H1 (cell line): Measurements from ENCODE around the gene NEDD4L. TPM values are rescaled to one million over a fixed set of nuclear protein-coding genes. Genes with fewer than 3 reads are reported as not detected.

Source experiments
- CTCF ChIA-PET: fragments of 300-600 bp; sonication (Branson Sonifier 250); formaldehyde crosslinking; loops from one replicate; lab custom pipeline; 2021; ENCODE audit not compliant: partially characterized antibody; lab: Charles Lee
- POLR2A ChIA-PET: fragments of 300-600 bp; sonication (Branson Sonifier 250); formaldehyde crosslinking; loops from one replicate; lab custom pipeline; 2021; ENCODE audit warnings: inconsistent platforms; ENCODE audit not compliant: partially characterized antibody; lab: Charles Lee
- DNase-seq, 2 experiments: peaks; one replicate each; pipeline versions ENCODE4 v3.0.0 to v3.0.0-alpha.2; 2010 to 2022; ENCODE audit warnings: low spot score in 2 of 2, low read depth in 1 of 2, mixed read lengths in 1 of 2
- FAIRE-seq: peaks from 2 replicates; lab custom pipeline; 2011; peaks lifted over from hg19 to GRCh38; lab: Jason Lieb, UNC
- H2AFZ ChIP-seq: 2 replicates; pipeline ENCODE4 v1.8.1; 2012; ENCODE audit warnings: low read length, inconsistent platforms
- H2AK5ac ChIP-seq: 2 replicates; pipeline ENCODE4 v1.6.1; 2013; ENCODE audit warnings: low read depth, low read length
- H2BK120ac ChIP-seq: replicated peaks from 2 replicates; pipeline ENCODE3; 2013; ENCODE audit warnings: low read depth, low read length, inconsistent platforms
- H2BK12ac ChIP-seq: 2 replicates; pipeline ENCODE4 v1.6.1; 2013; ENCODE audit warnings: low read depth, low read length
- H2BK15ac ChIP-seq: 2 replicates; pipeline ENCODE4 v1.6.1; 2013; ENCODE audit warnings: low read length
- H2BK20ac ChIP-seq: 2 replicates; pipeline ENCODE4 v1.6.1; 2013; ENCODE audit warnings: low read length
- H2BK5ac ChIP-seq: 2 replicates; pipeline ENCODE4 v1.6.1; 2013; ENCODE audit warnings: low read depth, low read length
- H3K14ac ChIP-seq: 2 replicates; pipeline ENCODE4 v1.6.1; 2013; ENCODE audit warnings: inconsistent platforms; ENCODE audit not compliant: insufficient read length
- H3K18ac ChIP-seq: 2 replicates; pipeline ENCODE4 v1.6.1; 2013; ENCODE audit warnings: low read length; ENCODE audit errors: extremely low read depth
- H3K23ac ChIP-seq: 2 replicates; pipeline ENCODE4 v1.6.1; 2013; ENCODE audit warnings: inconsistent platforms; ENCODE audit not compliant: insufficient read length
- H3K23me2 ChIP-seq: 2 replicates; pipeline ENCODE4 v1.6.1; 2013; ENCODE audit warnings: low read depth, low read length
- H3K27ac ChIP-seq: 2 replicates; pipeline ENCODE4 v1.6.1; 2011; ENCODE audit warnings: low read depth, low read length, inconsistent platforms
- H3K27me3 ChIP-seq, 4 experiments: replicated peaks in 1 of 4; 1 replicate in 1 of 4; 2 replicates in 3 of 4; pipeline versions ENCODE4 v1.6.1 to v1.8.1; 2011 to 2013; ENCODE audit warnings: low read length in 3 of 4, mild to moderate bottlenecking in 3 of 4, inconsistent platforms in 2 of 4, mixed read lengths in 2 of 4, moderate library complexity in 1 of 4; ENCODE audit not compliant: control insufficient read depth in 3 of 4, insufficient read depth in 3 of 4; ENCODE audit errors: extremely low read depth in 1 of 4
- H3K36me3 ChIP-seq, 4 experiments: 2 replicates each; pipeline versions ENCODE4 v1.6.1 to v1.8.1; 2011 to 2013; ENCODE audit warnings: mild to moderate bottlenecking in 4 of 4, low read length in 3 of 4, moderate library complexity in 2 of 4, control low read depth in 1 of 4, inconsistent platforms in 1 of 4; ENCODE audit not compliant: insufficient read depth in 4 of 4, control insufficient read depth in 2 of 4
- H3K4ac ChIP-seq: replicated peaks from 2 replicates; pipeline ENCODE3; 2013; ENCODE audit warnings: low read length, low read depth, mixed read lengths, inconsistent platforms; ENCODE audit not compliant: insufficient read length
- H3K4me1 ChIP-seq, 4 experiments: replicated peaks in 1 of 4; 1 replicate in 1 of 4; 2 replicates in 3 of 4; pipeline versions ENCODE4 v1.6.1 to v1.8.1; 2011 to 2013; ENCODE audit warnings: low read length in 3 of 4, inconsistent platforms in 2 of 4, mixed read lengths in 1 of 4; ENCODE audit not compliant: insufficient read depth in 4 of 4, control insufficient read depth in 3 of 4
- H3K4me2 ChIP-seq, 2 experiments: 2 replicates each; pipeline versions ENCODE4 v1.6.1 to v1.8.1; 2011 to 2013; ENCODE audit warnings: low read depth in 2 of 2, low read length in 2 of 2, control low read depth in 1 of 2, inconsistent platforms in 1 of 2, mild to moderate bottlenecking in 1 of 2; ENCODE audit not compliant: insufficient read depth in 1 of 2
- H3K4me3 ChIP-seq, 4 experiments: fragments of 200-600, 300-600 bp in 1 of 4; sonication (generic), shearing (Covaris generic), sonication (Bioruptor Twin) in 1 of 4; 2 replicates each; pipeline versions ENCODE4 v1.5.1 to v1.8.1; 2011 to 2016; ENCODE audit warnings: low read length in 4 of 4, low read depth in 3 of 4, control low read depth in 2 of 4, inconsistent platforms in 2 of 4, mild to moderate bottlenecking in 2 of 4, mixed read lengths in 1 of 4, moderate library complexity in 1 of 4; ENCODE audit not compliant: insufficient read depth in 2 of 4; ENCODE audit errors: extremely low read depth in 1 of 4
- H3K56ac ChIP-seq: replicated peaks from 2 replicates; pipeline ENCODE3; 2013; ENCODE audit warnings: low read depth, mild to moderate bottlenecking, mixed read lengths, low read length, inconsistent platforms; ENCODE audit not compliant: insufficient read length
- H3K79me1 ChIP-seq: 2 replicates; pipeline ENCODE4 v1.6.1; 2013; ENCODE audit warnings: low read depth, low read length, control low read depth
- H3K79me2 ChIP-seq, 2 experiments: 2 replicates each; pipeline versions ENCODE4 v1.6.1 to v1.8.1; 2012 to 2013; ENCODE audit warnings: low read length in 2 of 2, mild to moderate bottlenecking in 2 of 2, inconsistent platforms in 1 of 2; ENCODE audit not compliant: insufficient read depth in 2 of 2, control insufficient read depth in 1 of 2
- H3K9ac ChIP-seq, 4 experiments: replicated peaks in 1 of 4; 1 replicate in 1 of 4; 2 replicates in 3 of 4; pipeline versions ENCODE4 v1.6.1 to v1.8.1; 2011 to 2013; ENCODE audit warnings: low read depth in 3 of 4, low read length in 3 of 4, control low read depth in 2 of 4, mild to moderate bottlenecking in 2 of 4, moderate library complexity in 2 of 4, inconsistent platforms in 1 of 4; ENCODE audit errors: extremely low read depth in 1 of 4
- H3K9me3 ChIP-seq, 2 experiments: 2 replicates each; pipeline versions ENCODE4 v1.6.1 to v1.8.1; 2012 to 2013; ENCODE audit warnings: mild to moderate bottlenecking in 2 of 2, moderate library complexity in 2 of 2, control low read depth in 1 of 2, inconsistent platforms in 1 of 2, low read depth in 1 of 2, low read length in 1 of 2, mixed read lengths in 1 of 2; ENCODE audit not compliant: insufficient read depth in 2 of 2
- H4K20me1 ChIP-seq, 2 experiments: replicated peaks in 1 of 2; 2 replicates each; pipeline versions ENCODE3 to v1.8.1; 2011 to 2013; ENCODE audit warnings: inconsistent platforms in 2 of 2, low read length in 2 of 2, mild to moderate bottlenecking in 1 of 2; ENCODE audit not compliant: insufficient read depth in 2 of 2, control insufficient read depth in 1 of 2
- H4K5ac ChIP-seq: 2 replicates; pipeline ENCODE4 v1.6.1; 2013; ENCODE audit warnings: low read length, low read depth, mixed read lengths, inconsistent platforms; ENCODE audit not compliant: insufficient read length
- H4K8ac ChIP-seq: 2 replicates; pipeline ENCODE4 v1.8.0; 2013; ENCODE audit warnings: mild to moderate bottlenecking, moderate library complexity, low read length, inconsistent platforms; ENCODE audit not compliant: insufficient read depth; ENCODE audit errors: extremely low read depth
- H4K91ac ChIP-seq: replicated peaks from 2 replicates; pipeline ENCODE3; 2013; ENCODE audit warnings: low read length, mixed read lengths, inconsistent platforms; ENCODE audit not compliant: insufficient read length
- ATF2 ChIP-seq: IDR thresholded peaks from 2 replicates; pipeline ENCODE4 v1.6.1; 2012; ENCODE audit warnings: low read length, inconsistent platforms
- BRCA1 ChIP-seq: IDR thresholded peaks from 2 replicates; pipeline ENCODE4 v1.6.1; 2012; ENCODE audit warnings: low read depth, low read length, improper control_type of control experiment
- CHD1 ChIP-seq: IDR thresholded peaks from 2 replicates; pipeline ENCODE4 v1.6.1; 2012; ENCODE audit warnings: low read depth, low read length, improper control_type of control experiment
- GTF2F1 ChIP-seq: IDR thresholded peaks from 2 replicates; pipeline ENCODE4 v1.6.1; 2012; ENCODE audit warnings: low read depth, low read length, improper control_type of control experiment, borderline replicate concordance
- JUND ChIP-seq: IDR thresholded peaks from 2 replicates; pipeline ENCODE4 v1.6.1; 2011; ENCODE audit warnings: mild to moderate bottlenecking, improper control_type of control experiment, low read length
- KDM4A ChIP-seq: IDR thresholded peaks from one replicate; pipeline ENCODE4 v1.7.1; 2012; ENCODE audit warnings: low read depth, mild to moderate bottlenecking, moderate library complexity, low read length, inconsistent platforms; ENCODE audit not compliant: severe bottlenecking
- KDM5A ChIP-seq: fragments of 200-600 bp; IDR thresholded peaks from 2 replicates; pipeline ENCODE4 v1.7.1; 2012; ENCODE audit warnings: mild to moderate bottlenecking, low read length, inconsistent platforms, mixed read lengths
- NRF1 ChIP-seq: IDR thresholded peaks from 2 replicates; pipeline ENCODE4 v1.6.1; 2011; ENCODE audit warnings: mild to moderate bottlenecking, low read depth, low read length, improper control_type of control experiment
- TBP ChIP-seq: IDR thresholded peaks from 2 replicates; pipeline ENCODE4 v1.6.1; 2011; ENCODE audit warnings: low read depth, low read length, improper control_type of control experiment
- TCF12 ChIP-seq: IDR thresholded peaks from 2 replicates; pipeline ENCODE4 v1.6.1; 2011; ENCODE audit warnings: low read depth, mild to moderate bottlenecking, low read length
- TEAD4 ChIP-seq: IDR thresholded peaks from 2 replicates; pipeline ENCODE4 v1.6.1; 2012; ENCODE audit warnings: low read depth, low read length, inconsistent platforms, mixed read lengths
- WGBS, 2 experiments: shearing (Covaris generic) in 1 of 2; methylation state at CpG; one replicate each; pipeline versions ENCODE4 v1.1.6 to v1.1.7; 2013 to 2015; ENCODE audit warnings: low lambda C conversion rate in 2 of 2, mixed read lengths in 2 of 2, inconsistent platforms in 1 of 2, low coverage in 1 of 2, missing lambda C conversion rate in 1 of 2; ENCODE audit not compliant: insufficient replicate concordance in 2 of 2, insufficient coverage in 1 of 2, insufficient read length in 1 of 2; ENCODE audit errors: extremely low coverage in 1 of 2, missing lambda C conversion rate in 1 of 2; 5-methylcytosine and 5-hydroxymethylcytosine counted together
- polyA plus RNA-seq, 7 experiments: library from polyadenylated mRNA; depleted of rRNA in 3 of 7; stranded (reverse) in 5 of 7; unstranded in 2 of 7; fragments of >200 nt in 5 of 7; fragments of 200-250 nt in 2 of 7; gene quantifications; 1 replicate in 5 of 7; 2 replicates in 1 of 7; 4 replicates in 1 of 7; pipeline versions ENCODE4 v1.2.1 to v1.2.3, GENCODE V29; 2011 to 2013; ENCODE audit warnings: missing spikeins in 2 of 7, mixed read lengths in 2 of 7
- total RNA-seq: library from RNA; stranded (reverse); fragmentation: NEBNext Ultra II Directional; extraction: Animal tissue kit (Norgen Biotek cat#: 25700); gene quantifications from 2 replicates; pipeline ENCODE4 v1.2.1, GENCODE V29; 2021
- TF ChIP-seq, protein P1 (sequence below): IDR thresholded peaks from 2 replicates; pipeline ENCODE4 v1.6.1; 2011; ENCODE audit warnings: low read length, improper control_type of control experiment

The NEDD4L gene
- total and polyA plus RNA-seq, 2 of the 8 experiments (the other 6 are each of a cell fraction or from before 2014, with no cell fraction given) = 37.3 to 69.8 TPM

GRCh38 chr18:58088691-58089065, 44.7 kb downstream of the NEDD4L start:
- no peaks in the 10 kb centered on the region for H3K23me2 ChIP-seq
- peak overlapping the region; percentile 69 for H2AK5ac ChIP-seq
- H2BK20ac ChIP-seq = no peak overlapping the region
- peak overlapping the region in 1 of 2 experiments; percentile 12; a peak in 1 of 4 replicates for H3K4me2 ChIP-seq
- no peaks in the 10 kb centered on the region for H3K9me3 ChIP-seq
- POLR2A ChIA-PET = interaction anchor here (0.6 kb wide), 1 partner anchor 940 kb away, joined by 3 read pairs; no protein-coding TSS in a partner anchor
- H4K20me1 ChIP-seq = no peaks in the 10 kb centered on the region
- FAIRE-seq (no peak), DNase-seq (no peak)
- no peak overlapping the region for H4K5ac ChIP-seq
- no peak overlapping the region for H2BK12ac ChIP-seq
- 89% methylated on average over 4 of the region's 4 CpGs; no CpG with 5 or more reads in 1 of the 2 experiments for WGBS, 2 experiments
- H3K23ac ChIP-seq = no peak overlapping the region
- CTCF ChIA-PET = no interaction called here
- H3K27me3 ChIP-seq = no peaks in the 10 kb centered on the region
- no peak overlapping the region for H3K18ac ChIP-seq
- H3K27ac ChIP-seq = no peak overlapping the region
- H3K14ac ChIP-seq = no peak overlapping the region
- H3K4me1 ChIP-seq = peaks cover 4 to 22% (median 11%) of the 10 kb centered on the region in 4 experiments
- no peak overlapping the region for H4K8ac ChIP-seq
- H4K91ac ChIP-seq = no peak overlapping the region
- H2BK5ac ChIP-seq = no peak overlapping the region
- H3K56ac ChIP-seq = no peak overlapping the region
- H2BK120ac ChIP-seq = peak overlapping the region; percentile 73
- peaks cover 0 to 6% (median 3%) of the 10 kb centered on the region in 4 experiments; a peak in 2 of 8 replicates for H3K36me3 ChIP-seq
- H2BK15ac ChIP-seq = no peak overlapping the region
- H3K79me2 ChIP-seq = peaks cover 0 to 69% of the 10 kb centered on the region in 2 experiments; a peak in 2 of 4 replicates
- H3K9ac ChIP-seq = no peak overlapping the region
- H3K4ac ChIP-seq = no peak overlapping the region
- H2AFZ ChIP-seq = no peak overlapping the region
- 0 out of 8 replicates have a peak overlapping the region, but pooled peaks of 1 of the 4 experiments have one; percentile 17 for H3K4me3 ChIP-seq
- peaks cover 7% of the 10 kb centered on the region for H3K79me1 ChIP-seq
- TF ChIP-seq GTF2F1 = no peak
- TF ChIP-seq TEAD4 = no peak
- no peak for TF ChIP-seq CHD1
- TF ChIP-seq, protein P1, sequence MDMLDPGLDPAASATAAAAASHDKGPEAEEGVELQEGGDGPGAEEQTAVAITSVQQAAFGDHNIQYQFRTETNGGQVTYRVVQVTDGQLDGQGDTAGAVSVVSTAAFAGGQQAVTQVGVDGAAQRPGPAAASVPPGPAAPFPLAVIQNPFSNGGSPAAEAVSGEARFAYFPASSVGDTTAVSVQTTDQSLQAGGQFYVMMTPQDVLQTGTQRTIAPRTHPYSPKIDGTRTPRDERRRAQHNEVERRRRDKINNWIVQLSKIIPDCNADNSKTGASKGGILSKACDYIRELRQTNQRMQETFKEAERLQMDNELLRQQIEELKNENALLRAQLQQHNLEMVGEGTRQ = no peak
- no peak for TF ChIP-seq ATF2
- TF ChIP-seq TBP = no peak
- TF ChIP-seq TCF12 = no peak
- TF ChIP-seq KDM5A = no peak
- TF ChIP-seq KDM4A = no peak
- no peak for TF ChIP-seq JUND
- TF ChIP-seq NRF1 = no peak
- TF ChIP-seq BRCA1 = no peak
